BE2C (cell line): ENCODE results near the gene CISD3.

Experiments used
- DNase-seq: peaks from one replicate; pipeline ENCODE4 v3.0.0-alpha.2; 2020
- H3K27me3 ChIP-seq: fragments of 250-450 bp; sonication (Bioruptor Pico); 2 replicates; pipeline ENCODE4 v1.5.1; 2020; ENCODE audit warnings: mild to moderate bottlenecking
- H3K36me3 ChIP-seq: fragments of 250-450 bp; sonication (Bioruptor Pico); 2 replicates; pipeline ENCODE4 v1.5.1; 2020; ENCODE audit warnings: mild to moderate bottlenecking
- H3K4me1 ChIP-seq: fragments of 250-450 bp; sonication (Bioruptor Pico); 2 replicates; pipeline ENCODE4 v1.5.1; 2020
- H3K4me3 ChIP-seq: 2 replicates; pipeline ENCODE4 v1.5.1; 2011; ENCODE audit warnings: low read depth, low read length
- H3K9me3 ChIP-seq: fragments of 250-450 bp; sonication (Bioruptor Pico); 2 replicates; pipeline ENCODE4 v1.5.1; 2020
- TF ChIP-seq, protein P1 (sequence below): IDR thresholded peaks from 2 replicates; pipeline ENCODE4 v1.5.1; 2012; ENCODE audit warnings: mild to moderate bottlenecking, low read depth, low read length

CISD3 gene

DNA sequence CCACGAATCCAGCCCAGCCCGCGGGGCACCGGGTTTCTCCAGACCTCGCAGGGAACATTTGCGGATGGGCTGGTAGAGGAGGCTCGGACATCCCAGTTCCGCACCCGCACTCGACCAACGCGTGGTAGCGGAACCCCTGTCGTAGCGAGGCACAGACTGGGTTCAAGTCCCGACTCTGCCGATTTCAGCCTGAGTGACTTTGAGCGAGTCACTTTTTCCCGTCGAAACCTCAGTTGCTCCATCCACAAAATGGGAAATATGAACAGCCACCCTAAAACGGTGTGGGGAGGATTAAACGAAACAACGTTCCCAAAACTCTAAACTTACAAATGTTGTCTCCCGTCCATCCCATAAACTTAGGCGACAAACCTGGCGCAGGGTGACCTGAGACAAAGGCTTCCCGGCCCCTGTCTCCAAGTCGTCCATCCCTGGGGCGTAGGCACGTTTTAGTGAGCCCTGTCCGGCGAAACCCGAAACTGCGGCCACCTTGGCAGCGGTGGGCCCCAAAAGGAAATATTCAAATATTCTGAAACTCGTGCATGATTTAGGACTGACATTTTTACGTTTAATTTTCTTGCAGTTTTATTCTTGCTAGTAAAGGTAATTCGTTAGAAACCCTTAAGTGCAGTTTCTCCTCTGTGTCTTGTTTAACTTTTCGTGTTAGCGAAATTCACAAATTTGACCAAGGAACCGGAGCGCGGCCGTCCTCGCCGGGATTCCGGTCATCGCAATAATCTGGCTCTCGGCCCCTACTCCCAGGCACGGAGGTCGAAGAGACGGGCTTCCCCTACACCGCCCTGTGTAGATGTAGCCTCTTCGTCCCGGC, 27.0 kb upstream of the CISD3 start:
- no peak for DNase-seq
- Histone ChIP-seq H3K4me3 (peak overlapping the region; percentile 73), H3K4me1 (peaks cover 12% of the 10 kb centered on the region), H3K27me3 (no peaks in the 10 kb centered on the region), H3K36me3 (peaks cover 5% of the 10 kb centered on the region), H3K9me3 (no peaks in the 10 kb centered on the region; the same call in 1 of the 2 replicates)
- TF ChIP-seq, protein P1, sequence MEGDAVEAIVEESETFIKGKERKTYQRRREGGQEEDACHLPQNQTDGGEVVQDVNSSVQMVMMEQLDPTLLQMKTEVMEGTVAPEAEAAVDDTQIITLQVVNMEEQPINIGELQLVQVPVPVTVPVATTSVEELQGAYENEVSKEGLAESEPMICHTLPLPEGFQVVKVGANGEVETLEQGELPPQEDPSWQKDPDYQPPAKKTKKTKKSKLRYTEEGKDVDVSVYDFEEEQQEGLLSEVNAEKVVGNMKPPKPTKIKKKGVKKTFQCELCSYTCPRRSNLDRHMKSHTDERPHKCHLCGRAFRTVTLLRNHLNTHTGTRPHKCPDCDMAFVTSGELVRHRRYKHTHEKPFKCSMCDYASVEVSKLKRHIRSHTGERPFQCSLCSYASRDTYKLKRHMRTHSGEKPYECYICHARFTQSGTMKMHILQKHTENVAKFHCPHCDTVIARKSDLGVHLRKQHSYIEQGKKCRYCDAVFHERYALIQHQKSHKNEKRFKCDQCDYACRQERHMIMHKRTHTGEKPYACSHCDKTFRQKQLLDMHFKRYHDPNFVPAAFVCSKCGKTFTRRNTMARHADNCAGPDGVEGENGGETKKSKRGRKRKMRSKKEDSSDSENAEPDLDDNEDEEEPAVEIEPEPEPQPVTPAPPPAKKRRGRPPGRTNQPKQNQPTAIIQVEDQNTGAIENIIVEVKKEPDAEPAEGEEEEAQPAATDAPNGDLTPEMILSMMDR: no peak

DNA sequence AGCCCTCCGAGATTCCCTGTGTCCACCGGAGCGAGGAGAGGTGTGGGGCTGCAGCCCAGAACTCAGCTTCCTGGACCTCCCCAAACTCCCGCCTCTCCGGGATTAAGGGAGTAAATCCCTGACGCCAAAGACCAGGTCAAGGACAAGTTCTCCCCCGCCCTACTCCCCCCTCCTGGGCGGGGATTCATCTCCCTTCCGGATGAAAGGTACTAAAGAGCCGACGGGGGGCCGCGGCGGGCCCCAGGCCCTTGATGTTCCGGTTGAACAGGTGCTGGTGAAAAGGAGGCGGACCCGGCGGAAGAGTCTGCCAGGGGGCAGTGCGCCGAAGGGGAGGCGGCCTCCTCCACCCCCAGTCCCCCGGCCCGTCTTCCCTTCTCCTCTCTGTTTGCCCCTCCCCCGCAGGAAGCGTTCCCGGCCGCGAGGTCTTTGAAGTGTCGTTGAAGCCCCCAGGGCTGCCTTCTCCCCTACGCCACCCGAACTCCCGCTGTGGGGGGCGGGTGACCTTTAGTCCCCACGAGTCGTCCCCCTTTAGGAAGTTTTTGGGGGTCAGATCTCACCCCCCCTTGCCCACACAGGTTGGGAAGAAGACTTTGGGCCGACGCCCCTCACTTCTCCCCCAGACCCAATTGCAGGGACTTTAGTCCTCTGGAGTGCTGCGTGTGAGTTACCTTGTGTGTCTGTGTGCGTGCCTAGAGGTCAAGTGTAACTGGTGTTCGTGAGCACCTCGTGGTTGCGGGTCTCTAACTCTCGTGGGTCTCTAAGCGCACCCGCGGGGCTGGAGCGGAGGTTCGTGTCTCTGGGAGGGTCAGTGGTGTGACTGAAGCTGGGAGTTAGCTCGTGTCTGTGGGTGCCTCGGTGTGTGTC, 26.2 kb upstream of the CISD3 start:
- no peaks in the 10 kb centered on the region for H3K27me3 ChIP-seq
- peaks cover 8% of the 10 kb centered on the region for H3K36me3 ChIP-seq
- peak; percentile 67 for DNase-seq
- peaks cover 12% of the 10 kb centered on the region for H3K4me1 ChIP-seq
- H3K4me3 ChIP-seq: peak overlapping the region; percentile 70
- TF ChIP-seq, protein P1: no peak
- H3K9me3 ChIP-seq: no peaks in the 10 kb centered on the region; the same call in 1 of the 2 replicates

- H3K36me3 ChIP-seq: peaks cover 17% of the 10 kb centered on the region
- peak within 1 kb of the TSS; percentile 87 for H3K4me3 ChIP-seq
- peaks cover 12% of the 10 kb centered on the region for H3K4me1 ChIP-seq
- DNase-seq: peak; percentile 85
- no peaks in the 10 kb centered on the region for H3K27me3 ChIP-seq
- TF ChIP-seq, protein P1: no peak
- no peaks in the 10 kb centered on the region; the same call in 1 of the 2 replicates for H3K9me3 ChIP-seq
Measured at GRCh38 chr17:38704606-38705522, 25.3 kb upstream of the CISD3 start, which contains the start of gene MLLT6. TSS of gene MLLT6 (plus strand) at chr17:38705273. CDS start at chr17:38705633, 360 bp downstream.

- peak overlapping the region; percentile 87 for H3K4me3 ChIP-seq
- TF ChIP-seq, protein P1: no peak
- H3K36me3 ChIP-seq: peaks cover 20% of the 10 kb centered on the region
- no peaks in the 10 kb centered on the region for H3K27me3 ChIP-seq
- H3K4me1 ChIP-seq: peaks cover 12% of the 10 kb centered on the region
- H3K9me3 ChIP-seq: no peaks in the 10 kb centered on the region; the same call in 1 of the 2 replicates
- peak; percentile 37 for DNase-seq
Measured at GRCh38 chr17:38705523-38705802, 24.7 kb upstream of the CISD3 start.

- Histone ChIP-seq H3K4me3 (peak overlapping the region; percentile 87), H3K27me3 (no peaks in the 10 kb centered on the region), H3K36me3 (peaks cover 20% of the 10 kb centered on the region), H3K9me3 (no peaks in the 10 kb centered on the region; the same call in 1 of the 2 replicates), H3K4me1 (peaks cover 12% of the 10 kb centered on the region)
- TF ChIP-seq, protein P1: no peak
- peak; percentile 63 for DNase-seq
Measured at GRCh38 chr17:38705803-38706504, 24.2 kb upstream of the CISD3 start.
